Breast epithelium (tissue), 3 donors: Measurements from ENCODE around the gene KIDINS220.

Experiments used
- CTCF ChIP-seq, 3 donors: fragments of 450-650 bp; IDR thresholded peaks; one replicate each; pipeline ENCODE4 v1.5.1; 2016 to 2017; ENCODE audit warnings: antibody characterized with exemption in 3 of 3, mild to moderate bottlenecking in 3 of 3, moderate library complexity in 3 of 3
- POLR2A ChIP-seq: fragments of 450-650 bp; IDR thresholded peaks from one replicate; pipeline ENCODE4 v1.6.1; 2016; ENCODE audit warnings: antibody characterized with exemption, mild to moderate bottlenecking, moderate library complexity
- POLR2AphosphoS5 ChIP-seq, 3 donors: sonication (generic); formaldehyde crosslinking; IDR thresholded peaks; one replicate each; pipeline ENCODE4 v1.6.1; 2017; ENCODE audit warnings: antibody characterized with exemption in 3 of 3

GRCh38 chr2:8722986-8723385 lies 114.4 kb downstream of the KIDINS220 start:
- no peak for TF ChIP-seq CTCF (IDR thresholded peaks at IDR 0.05)
- no peak for TF ChIP-seq POLR2AphosphoS5 (IDR thresholded peaks at IDR 0.05)
- no peak for TF ChIP-seq POLR2A
